Stimulated activated naive CD4-positive, alpha-beta T cell (primary cell): ENCODE data around the gene PRKAR1A.
"Not testable (repeated sequence)": the region's sequence is repeated elsewhere in the genome, so short reads cannot be mapped to it uniquely, and the experiment has no call there.

Experiments used
- DNase-seq, 6 experiments: peaks; one replicate each; lab custom pipeline; 2025; lab: John Stamatoyannopoulos, UW

PRKAR1A gene

GRCh38 chr17:68511671-68512246, 471 bp upstream of the PRKAR1A start:
- DNase-seq: peak in 3 of 6 experiments; percentile 58 to 84 (median 70)

- DNase-seq: peak in 2 of 6 experiments; percentile 55 to 57
Observed at GRCh38 chr17:68512960-68513474, 787 bp downstream of the PRKAR1A start.

- no peak for DNase-seq
Observed at GRCh38 chr17:68513932-68514331, 1.7 kb downstream of the PRKAR1A start.

DNA sequence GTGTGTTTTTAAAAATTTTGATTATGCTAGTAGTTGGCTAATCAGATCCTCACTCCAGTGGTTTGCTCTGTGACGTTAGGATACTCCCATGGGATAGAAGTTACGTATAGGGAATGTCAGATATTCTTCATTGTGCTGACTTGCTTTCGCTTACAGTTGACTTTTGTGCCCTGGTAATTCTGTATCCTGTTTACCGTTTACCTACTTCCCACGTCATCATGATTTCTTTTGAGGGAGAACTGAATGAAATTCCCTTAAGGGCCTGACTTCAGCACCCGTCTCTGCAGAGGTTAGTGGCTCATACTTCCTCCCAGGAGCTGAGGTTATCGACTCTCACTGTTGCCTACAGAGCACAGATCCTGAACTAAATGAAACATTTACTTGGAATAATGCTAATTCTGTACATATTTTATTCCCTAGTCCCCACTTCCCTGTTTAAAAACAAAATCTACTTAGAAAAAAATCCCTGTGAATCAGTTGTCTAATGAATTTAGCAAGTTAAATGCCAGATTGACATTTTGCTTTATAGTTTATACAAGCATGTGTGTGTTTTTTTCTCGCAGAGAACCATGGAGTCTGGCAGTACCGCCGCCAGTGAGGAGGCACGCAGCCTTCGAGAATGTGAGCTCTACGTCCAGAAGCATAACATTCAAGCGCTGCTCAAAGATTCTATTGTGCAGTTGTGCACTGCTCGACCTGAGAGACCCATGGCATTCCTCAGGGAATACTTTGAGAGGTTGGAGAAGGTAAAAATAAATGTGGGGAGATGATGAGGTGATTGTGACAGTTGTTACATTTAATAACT, 2.8 kb downstream of the PRKAR1A start:
- peak in 1 of 6 experiments; percentile 5 for DNase-seq

DNA sequence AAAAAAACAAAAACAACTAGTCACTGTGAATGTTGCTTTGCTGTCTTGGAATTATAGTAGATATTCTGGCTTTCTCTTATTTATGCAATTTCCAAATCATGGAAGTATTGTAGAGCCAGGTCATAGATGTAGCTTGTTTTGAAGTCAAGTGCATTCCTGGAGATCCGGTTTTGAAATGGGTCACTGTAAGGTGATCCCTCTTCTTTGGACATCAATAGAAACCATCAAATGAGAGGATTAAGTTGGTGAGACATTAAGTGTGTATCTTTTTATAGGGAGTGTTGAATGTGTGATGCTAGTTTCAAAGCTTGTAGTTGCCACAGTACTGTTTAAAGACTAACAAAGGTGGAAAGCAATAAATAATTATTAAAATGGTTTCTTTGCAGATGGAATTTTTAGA, 4.5 kb downstream of the PRKAR1A start:
- no peak for DNase-seq

GRCh38 chr17:68517605-68518004, 5.4 kb downstream of the PRKAR1A start:
- DNase-seq: not testable (repeated sequence)

DNA sequence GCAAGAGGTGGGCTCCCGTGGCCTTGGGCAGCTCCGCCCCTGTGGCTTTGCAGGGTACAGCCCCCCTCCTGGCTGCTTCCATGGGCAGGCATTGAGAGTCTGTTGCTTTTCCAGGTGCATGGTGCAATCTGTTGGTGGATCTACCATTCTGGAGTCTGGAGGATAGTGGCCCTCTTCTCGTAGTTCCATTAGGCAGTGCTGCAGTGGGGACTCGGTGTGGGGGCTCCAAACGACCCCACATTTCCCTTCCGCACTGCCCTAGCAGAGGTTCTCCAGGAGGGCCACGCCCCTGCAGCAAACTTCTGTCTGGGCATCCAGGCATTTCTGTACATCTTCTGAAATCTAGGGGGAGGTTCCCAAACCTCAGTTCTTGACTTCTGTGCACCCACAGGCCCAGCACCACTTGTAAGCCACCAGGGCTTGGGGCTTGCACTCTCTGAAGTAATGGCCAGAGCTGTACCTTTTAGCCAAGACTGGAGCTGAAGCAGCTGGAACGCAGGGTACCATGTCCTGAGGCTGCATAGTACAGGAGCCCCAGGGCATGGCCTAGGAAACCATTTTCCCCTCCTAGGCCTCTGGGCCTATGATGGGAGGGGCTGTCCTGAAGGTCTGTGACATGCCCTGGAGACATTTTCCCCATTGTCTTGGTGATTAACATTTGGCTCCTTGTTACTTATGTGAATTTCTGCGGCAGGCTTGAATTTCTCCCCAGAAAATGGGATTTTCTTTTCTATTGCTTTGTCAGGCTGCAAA, 6.0 kb downstream of the PRKAR1A start:
- no peak for DNase-seq

DNA sequence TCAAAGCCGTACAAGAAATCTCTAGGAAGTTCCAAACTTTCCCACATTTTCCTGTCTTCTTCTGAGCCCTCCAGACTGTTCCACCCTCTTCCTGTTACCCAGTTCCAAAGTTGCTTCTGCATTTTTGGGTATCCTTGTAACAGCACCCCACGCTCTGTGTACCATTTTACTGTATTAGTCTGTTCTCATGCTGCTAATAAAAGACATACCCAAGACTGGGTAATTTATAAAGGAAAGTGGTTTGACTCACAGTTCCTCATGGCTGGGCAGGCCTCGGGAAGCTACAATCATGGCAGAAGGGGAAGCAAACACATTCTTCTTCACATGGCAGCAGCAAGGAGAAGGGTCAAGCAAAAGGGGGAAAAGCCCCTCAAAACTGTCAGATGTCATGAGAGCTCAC, 6.8 kb downstream of the PRKAR1A start:
- not testable (repeated sequence) for DNase-seq

DNA sequence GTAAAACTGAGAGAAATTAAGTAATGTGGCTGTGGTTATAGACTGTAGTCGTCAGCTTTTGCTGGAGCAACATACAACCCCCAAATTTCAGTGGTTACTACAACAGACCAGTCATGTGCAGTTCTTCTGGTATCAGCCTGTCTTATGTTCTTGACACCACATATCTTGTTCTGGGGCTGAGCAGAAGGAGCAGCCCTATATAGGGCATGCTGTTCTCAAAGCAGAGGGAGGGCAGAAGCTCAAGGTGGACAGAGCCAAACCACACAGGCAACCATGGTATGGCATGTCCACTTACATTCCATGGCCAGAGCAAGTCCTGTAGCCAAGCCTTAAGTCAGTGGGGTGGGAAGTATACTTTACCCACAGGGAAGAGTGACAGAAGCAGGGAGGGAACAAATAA, 7.7 kb downstream of the PRKAR1A start:
- DNase-seq: no peak

- DNase-seq: no peak
Observed at GRCh38 chr17:68522266-68522665, 10.0 kb downstream of the PRKAR1A start.

DNA sequence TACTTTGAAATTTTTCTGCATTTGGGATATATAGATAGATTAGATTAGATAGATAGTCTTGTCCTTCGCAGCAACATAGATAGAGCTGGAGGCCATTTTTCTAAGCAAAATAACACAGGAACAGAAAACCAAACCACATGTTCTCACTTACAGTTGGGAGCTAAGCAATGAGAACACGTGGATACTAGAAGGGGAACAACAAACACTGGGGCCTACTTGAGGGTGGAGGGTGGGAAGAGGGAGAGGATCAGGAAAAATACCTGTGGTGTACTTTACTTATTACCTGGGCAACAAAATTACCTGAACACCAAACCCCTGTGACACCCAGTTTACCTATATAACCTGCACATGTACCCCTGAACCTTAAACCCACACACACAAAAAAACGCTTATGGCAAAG, 14.3 kb downstream of the PRKAR1A start:
- no peak for DNase-seq

DNA sequence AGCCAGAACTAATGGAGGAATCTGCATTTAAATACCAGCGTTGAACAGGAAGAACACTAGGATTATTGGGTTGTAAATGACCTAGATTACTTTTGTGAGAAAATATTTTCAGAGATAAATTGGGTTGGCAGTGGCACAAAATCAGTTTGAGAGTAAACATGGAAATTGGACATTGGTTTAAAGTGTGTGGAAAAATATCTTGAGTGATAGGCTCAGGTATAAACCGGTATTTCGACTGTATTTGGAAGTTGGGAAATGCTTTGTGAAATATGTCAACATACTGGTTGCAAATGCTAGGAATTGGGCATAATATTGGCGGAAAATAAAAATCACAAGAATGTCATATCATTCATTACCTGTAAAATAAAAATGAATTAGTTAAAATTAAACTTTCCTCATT, 15.1 kb downstream of the PRKAR1A start:
- no peak for DNase-seq

DNA sequence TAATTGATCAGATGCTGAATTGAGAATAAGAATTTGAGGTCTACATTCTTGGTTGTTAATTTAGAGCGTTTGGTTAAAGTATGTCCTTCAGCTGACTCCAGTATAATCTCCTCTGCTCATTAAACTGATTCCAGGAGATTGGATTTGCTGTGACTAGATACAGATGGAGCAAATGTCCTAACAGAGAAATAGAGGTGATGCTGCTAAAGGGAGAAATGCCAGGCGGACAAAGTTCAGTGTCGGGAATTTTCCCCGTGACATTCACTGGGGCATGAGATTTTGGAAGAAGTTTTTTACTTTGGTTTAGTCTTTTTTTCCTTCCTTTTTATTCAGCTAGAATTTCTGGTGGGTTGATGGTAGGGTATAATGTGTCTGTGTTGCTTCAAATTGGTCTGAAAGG, 19.0 kb downstream of the PRKAR1A start:
- DNase-seq: no peak

GRCh38 chr17:68532826-68533225, 20.6 kb downstream of the PRKAR1A start:
- DNase-seq: no peak

- no peak for DNase-seq
Observed at GRCh38 chr17:68533887-68534694, 21.9 kb downstream of the PRKAR1A start.

DNA sequence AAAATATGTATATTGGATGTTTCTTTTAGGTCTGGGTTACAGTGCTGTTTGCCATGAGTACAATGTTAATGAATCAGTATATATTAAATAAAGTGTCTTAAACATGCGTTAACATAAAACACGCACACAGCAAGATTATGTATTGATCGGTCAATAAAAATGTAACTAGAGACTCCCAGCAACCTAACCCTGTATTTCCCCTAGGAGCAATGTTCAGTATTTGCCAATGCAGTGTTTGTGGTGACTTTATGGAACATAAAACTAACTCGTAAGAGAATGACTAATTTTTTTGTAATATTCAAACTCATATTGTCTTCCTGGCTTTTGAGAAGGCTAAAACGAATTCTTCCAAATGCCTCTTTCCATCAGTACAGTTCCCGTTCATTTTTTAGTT, 22.5 kb downstream of the PRKAR1A start:
- no peak for DNase-seq

- DNase-seq: no peak
Observed at GRCh38 chr17:68535922-68536321, 23.7 kb downstream of the PRKAR1A start.

DNA sequence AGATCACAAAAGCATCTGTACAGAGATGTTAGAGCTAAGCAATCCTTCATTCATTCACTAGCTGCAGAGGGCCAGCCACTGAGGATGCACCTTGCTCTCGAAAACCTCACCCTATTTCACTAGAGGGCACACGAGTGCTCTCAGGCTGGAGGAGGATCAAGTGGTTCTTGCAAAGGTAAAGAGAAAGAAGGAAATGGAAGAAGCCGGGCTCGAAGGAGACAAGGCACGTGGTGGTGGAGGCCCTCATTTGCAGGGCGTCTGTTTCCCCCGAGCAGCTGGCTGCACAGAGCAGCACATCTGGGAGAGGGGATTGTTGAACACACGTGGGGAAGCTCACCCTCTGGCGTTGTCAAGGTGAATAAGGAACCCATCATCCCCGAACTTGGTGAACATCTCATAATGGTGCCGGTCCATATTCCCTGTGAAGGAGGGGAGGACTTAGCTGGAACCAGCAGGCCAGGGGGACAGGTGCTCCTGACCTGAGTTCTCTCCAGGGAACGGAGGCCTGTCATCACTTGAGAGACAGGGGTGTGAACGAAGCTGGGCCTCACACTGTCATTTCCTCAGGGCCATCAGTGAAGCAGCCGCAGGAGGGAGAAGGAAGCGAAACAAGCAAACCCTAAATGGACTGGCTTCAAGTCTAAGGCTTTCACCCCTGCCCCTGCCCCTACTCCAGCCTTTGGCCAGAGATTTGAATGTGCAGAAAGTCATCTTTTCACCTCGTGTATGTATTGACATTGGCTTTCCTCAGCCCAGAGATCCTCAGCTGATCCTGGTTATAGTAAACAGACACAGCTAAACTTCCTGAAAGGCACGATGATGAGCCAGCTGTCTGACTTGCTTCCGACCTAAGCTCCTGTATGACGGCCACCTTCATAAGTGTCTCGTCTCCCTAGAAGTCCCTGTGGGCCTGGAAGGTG, 27.6 kb downstream of the PRKAR1A start:
- DNase-seq: no peak

- no peak for DNase-seq
Observed at GRCh38 chr17:68540981-68541380, 28.8 kb downstream of the PRKAR1A start.

- DNase-seq: no peak
Observed at GRCh38 chr17:68541816-68542215, 29.6 kb downstream of the PRKAR1A start.
